ENCODE data around the gene PARVA.

- TF ChIP-seq CTCF (IDR thresholded peaks at IDR 0.05), result no peak
- no peak for TF ChIP-seq POLR2A (IDR thresholded peaks at IDR 0.05)
These were observed 39.2 kb downstream of the PARVA start for GRCh38 chr11:12416552-12416951.

Data from thyroid gland (tissue), 4 donors.